H1 (cell line): Measurements from ENCODE around the gene NHERF2. TPM values are rescaled to one million over a fixed set of nuclear protein-coding genes. Genes with fewer than 3 reads are reported as not detected.

Experiments used
- CTCF ChIA-PET: fragments of 300-600 bp; sonication (Branson Sonifier 250); formaldehyde crosslinking; loops from one replicate; lab custom pipeline; 2021; ENCODE audit not compliant: partially characterized antibody; lab: Charles Lee
- POLR2A ChIA-PET: fragments of 300-600 bp; sonication (Branson Sonifier 250); formaldehyde crosslinking; loops from one replicate; lab custom pipeline; 2021; ENCODE audit warnings: inconsistent platforms; ENCODE audit not compliant: partially characterized antibody; lab: Charles Lee
- DNase-seq, 2 experiments: peaks; one replicate each; pipeline versions ENCODE4 v3.0.0 to v3.0.0-alpha.2; 2010 to 2022; ENCODE audit warnings: low spot score in 2 of 2, low read depth in 1 of 2, mixed read lengths in 1 of 2
- FAIRE-seq: peaks from 2 replicates; lab custom pipeline; 2011; peaks lifted over from hg19 to GRCh38; lab: Jason Lieb, UNC
- H2AFZ ChIP-seq: 2 replicates; pipeline ENCODE4 v1.8.1; 2012; ENCODE audit warnings: low read length, inconsistent platforms
- H2AK5ac ChIP-seq: 2 replicates; pipeline ENCODE4 v1.6.1; 2013; ENCODE audit warnings: low read depth, low read length
- H2BK120ac ChIP-seq: replicated peaks from 2 replicates; pipeline ENCODE3; 2013; ENCODE audit warnings: low read depth, low read length, inconsistent platforms
- H2BK12ac ChIP-seq: 2 replicates; pipeline ENCODE4 v1.6.1; 2013; ENCODE audit warnings: low read depth, low read length
- H2BK15ac ChIP-seq: 2 replicates; pipeline ENCODE4 v1.6.1; 2013; ENCODE audit warnings: low read length
- H2BK20ac ChIP-seq: 2 replicates; pipeline ENCODE4 v1.6.1; 2013; ENCODE audit warnings: low read length
- H2BK5ac ChIP-seq: 2 replicates; pipeline ENCODE4 v1.6.1; 2013; ENCODE audit warnings: low read depth, low read length
- H3K14ac ChIP-seq: 2 replicates; pipeline ENCODE4 v1.6.1; 2013; ENCODE audit warnings: inconsistent platforms; ENCODE audit not compliant: insufficient read length
- H3K18ac ChIP-seq: 2 replicates; pipeline ENCODE4 v1.6.1; 2013; ENCODE audit warnings: low read length; ENCODE audit errors: extremely low read depth
- H3K23ac ChIP-seq: 2 replicates; pipeline ENCODE4 v1.6.1; 2013; ENCODE audit warnings: inconsistent platforms; ENCODE audit not compliant: insufficient read length
- H3K23me2 ChIP-seq: 2 replicates; pipeline ENCODE4 v1.6.1; 2013; ENCODE audit warnings: low read depth, low read length
- H3K27ac ChIP-seq: 2 replicates; pipeline ENCODE4 v1.6.1; 2011; ENCODE audit warnings: low read depth, low read length, inconsistent platforms
- H3K27me3 ChIP-seq, 4 experiments: replicated peaks in 1 of 4; 1 replicate in 1 of 4; 2 replicates in 3 of 4; pipeline versions ENCODE4 v1.6.1 to v1.8.1; 2011 to 2013; ENCODE audit warnings: low read length in 3 of 4, mild to moderate bottlenecking in 3 of 4, inconsistent platforms in 2 of 4, mixed read lengths in 2 of 4, moderate library complexity in 1 of 4; ENCODE audit not compliant: control insufficient read depth in 3 of 4, insufficient read depth in 3 of 4; ENCODE audit errors: extremely low read depth in 1 of 4
- H3K36me3 ChIP-seq, 4 experiments: 2 replicates each; pipeline versions ENCODE4 v1.6.1 to v1.8.1; 2011 to 2013; ENCODE audit warnings: mild to moderate bottlenecking in 4 of 4, low read length in 3 of 4, moderate library complexity in 2 of 4, control low read depth in 1 of 4, inconsistent platforms in 1 of 4; ENCODE audit not compliant: insufficient read depth in 4 of 4, control insufficient read depth in 2 of 4
- H3K4ac ChIP-seq: replicated peaks from 2 replicates; pipeline ENCODE3; 2013; ENCODE audit warnings: low read length, low read depth, mixed read lengths, inconsistent platforms; ENCODE audit not compliant: insufficient read length
- H3K4me1 ChIP-seq, 4 experiments: replicated peaks in 1 of 4; 1 replicate in 1 of 4; 2 replicates in 3 of 4; pipeline versions ENCODE4 v1.6.1 to v1.8.1; 2011 to 2013; ENCODE audit warnings: low read length in 3 of 4, inconsistent platforms in 2 of 4, mixed read lengths in 1 of 4; ENCODE audit not compliant: insufficient read depth in 4 of 4, control insufficient read depth in 3 of 4
- H3K4me2 ChIP-seq, 2 experiments: 2 replicates each; pipeline versions ENCODE4 v1.6.1 to v1.8.1; 2011 to 2013; ENCODE audit warnings: low read depth in 2 of 2, low read length in 2 of 2, control low read depth in 1 of 2, inconsistent platforms in 1 of 2, mild to moderate bottlenecking in 1 of 2; ENCODE audit not compliant: insufficient read depth in 1 of 2
- H3K4me3 ChIP-seq, 4 experiments: fragments of 200-600, 300-600 bp in 1 of 4; sonication (generic), shearing (Covaris generic), sonication (Bioruptor Twin) in 1 of 4; 2 replicates each; pipeline versions ENCODE4 v1.5.1 to v1.8.1; 2011 to 2016; ENCODE audit warnings: low read length in 4 of 4, low read depth in 3 of 4, control low read depth in 2 of 4, inconsistent platforms in 2 of 4, mild to moderate bottlenecking in 2 of 4, mixed read lengths in 1 of 4, moderate library complexity in 1 of 4; ENCODE audit not compliant: insufficient read depth in 2 of 4; ENCODE audit errors: extremely low read depth in 1 of 4
- H3K56ac ChIP-seq: replicated peaks from 2 replicates; pipeline ENCODE3; 2013; ENCODE audit warnings: low read depth, mild to moderate bottlenecking, mixed read lengths, low read length, inconsistent platforms; ENCODE audit not compliant: insufficient read length
- H3K79me1 ChIP-seq: 2 replicates; pipeline ENCODE4 v1.6.1; 2013; ENCODE audit warnings: low read depth, low read length, control low read depth
- H3K79me2 ChIP-seq, 2 experiments: 2 replicates each; pipeline versions ENCODE4 v1.6.1 to v1.8.1; 2012 to 2013; ENCODE audit warnings: low read length in 2 of 2, mild to moderate bottlenecking in 2 of 2, inconsistent platforms in 1 of 2; ENCODE audit not compliant: insufficient read depth in 2 of 2, control insufficient read depth in 1 of 2
- H3K9ac ChIP-seq, 4 experiments: replicated peaks in 1 of 4; 1 replicate in 1 of 4; 2 replicates in 3 of 4; pipeline versions ENCODE4 v1.6.1 to v1.8.1; 2011 to 2013; ENCODE audit warnings: low read depth in 3 of 4, low read length in 3 of 4, control low read depth in 2 of 4, mild to moderate bottlenecking in 2 of 4, moderate library complexity in 2 of 4, inconsistent platforms in 1 of 4; ENCODE audit errors: extremely low read depth in 1 of 4
- H3K9me3 ChIP-seq, 2 experiments: 2 replicates each; pipeline versions ENCODE4 v1.6.1 to v1.8.1; 2012 to 2013; ENCODE audit warnings: mild to moderate bottlenecking in 2 of 2, moderate library complexity in 2 of 2, control low read depth in 1 of 2, inconsistent platforms in 1 of 2, low read depth in 1 of 2, low read length in 1 of 2, mixed read lengths in 1 of 2; ENCODE audit not compliant: insufficient read depth in 2 of 2
- H4K20me1 ChIP-seq, 2 experiments: replicated peaks in 1 of 2; 2 replicates each; pipeline versions ENCODE3 to v1.8.1; 2011 to 2013; ENCODE audit warnings: inconsistent platforms in 2 of 2, low read length in 2 of 2, mild to moderate bottlenecking in 1 of 2; ENCODE audit not compliant: insufficient read depth in 2 of 2, control insufficient read depth in 1 of 2
- H4K5ac ChIP-seq: 2 replicates; pipeline ENCODE4 v1.6.1; 2013; ENCODE audit warnings: low read length, low read depth, mixed read lengths, inconsistent platforms; ENCODE audit not compliant: insufficient read length
- H4K8ac ChIP-seq: 2 replicates; pipeline ENCODE4 v1.8.0; 2013; ENCODE audit warnings: mild to moderate bottlenecking, moderate library complexity, low read length, inconsistent platforms; ENCODE audit not compliant: insufficient read depth; ENCODE audit errors: extremely low read depth
- H4K91ac ChIP-seq: replicated peaks from 2 replicates; pipeline ENCODE3; 2013; ENCODE audit warnings: low read length, mixed read lengths, inconsistent platforms; ENCODE audit not compliant: insufficient read length
- SP1 ChIP-seq: IDR thresholded peaks from 2 replicates; pipeline ENCODE4 v1.6.1; 2011; ENCODE audit warnings: low read depth, low read length
- WGBS, 2 experiments: shearing (Covaris generic) in 1 of 2; methylation state at CpG; one replicate each; pipeline versions ENCODE4 v1.1.6 to v1.1.7; 2013 to 2015; ENCODE audit warnings: low lambda C conversion rate in 2 of 2, mixed read lengths in 2 of 2, inconsistent platforms in 1 of 2, low coverage in 1 of 2, missing lambda C conversion rate in 1 of 2; ENCODE audit not compliant: insufficient replicate concordance in 2 of 2, insufficient coverage in 1 of 2, insufficient read length in 1 of 2; ENCODE audit errors: extremely low coverage in 1 of 2, missing lambda C conversion rate in 1 of 2; 5-methylcytosine and 5-hydroxymethylcytosine counted together
- polyA plus RNA-seq, 7 experiments: library from polyadenylated mRNA; depleted of rRNA in 3 of 7; stranded (reverse) in 5 of 7; unstranded in 2 of 7; fragments of >200 nt in 5 of 7; fragments of 200-250 nt in 2 of 7; gene quantifications; 1 replicate in 5 of 7; 2 replicates in 1 of 7; 4 replicates in 1 of 7; pipeline versions ENCODE4 v1.2.1 to v1.2.3, GENCODE V29; 2011 to 2013; ENCODE audit warnings: missing spikeins in 2 of 7, mixed read lengths in 2 of 7
- total RNA-seq: library from RNA; stranded (reverse); fragmentation: NEBNext Ultra II Directional; extraction: Animal tissue kit (Norgen Biotek cat#: 25700); gene quantifications from 2 replicates; pipeline ENCODE4 v1.2.1, GENCODE V29; 2021

NHERF2 gene
- total and polyA plus RNA-seq, 2 of the 8 experiments (the other 6 are each of a cell fraction or from before 2014, with no cell fraction given): 13.9 to 19.3 TPM

DNA sequence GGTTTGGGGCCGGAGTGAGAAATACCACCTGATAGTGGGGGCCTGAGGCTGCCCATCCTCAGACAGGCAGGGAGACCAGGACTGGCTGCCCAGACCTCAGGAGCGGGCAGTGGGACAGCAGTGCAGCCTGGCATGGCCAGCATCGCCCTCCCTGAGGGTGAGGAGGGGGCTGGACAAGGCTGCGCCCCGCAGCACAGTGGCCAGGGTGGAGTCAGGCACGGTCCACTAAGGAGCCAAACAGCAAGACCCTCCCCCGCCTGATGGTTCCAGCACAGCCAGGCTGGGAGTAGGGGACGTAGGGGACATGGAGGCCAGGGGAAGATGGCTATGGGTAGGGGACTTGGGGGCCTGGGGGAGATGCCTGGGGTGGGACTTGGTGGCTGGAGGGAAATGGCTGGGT, 20.4 kb upstream of the NHERF2 start:
- Histone ChIP-seq H3K27ac (no peak overlapping the region), H2BK120ac (no peak overlapping the region)
- CTCF ChIA-PET: interaction anchor here (0.7 to 4.3 kb wide), 12 partner anchors 9 to 146 kb away, joined by 3 to 55 read pairs (median 6); partner anchors contain the start of genes NPW and SYNGR3
- no peak for DNase-seq
- TF ChIP-seq SP1: no peak
- TF ChIP-seq, all 59 proteins: peak for 0
- H3K56ac ChIP-seq: no peak overlapping the region
- H3K18ac ChIP-seq: no peak overlapping the region
- H2AK5ac ChIP-seq: no peak overlapping the region
- POLR2A ChIA-PET: interaction anchor here (0.6 to 4.7 kb wide), 6 partner anchors 10 to 1263 kb away, joined by 3 to 37 read pairs (median 8); partner anchors contain the start of genes RNF151, RPS2 and TRAF7
- no peak overlapping the region for H4K8ac ChIP-seq
- no peak overlapping the region for H4K91ac ChIP-seq
- H2BK15ac ChIP-seq: no peak overlapping the region
- H3K9ac ChIP-seq: no peak overlapping the region
- H3K4me1 ChIP-seq: peaks cover 3 to 38% (median 22%) of the 10 kb centered on the region in 4 experiments
- H3K23me2 ChIP-seq: peaks cover 12% of the 10 kb centered on the region; the same call in 1 of the 2 replicates
- no peak overlapping the region for H2AFZ ChIP-seq
- 92% methylated on average over 7 of the region's 8 CpGs; no CpG with 5 or more reads in 1 of the 2 experiments for WGBS, 2 experiments
- peaks cover 9% of the 10 kb centered on the region; the same call in 1 of the 2 replicates for H3K79me1 ChIP-seq
- H3K36me3 ChIP-seq: peaks cover 10 to 21% (median 15%) of the 10 kb centered on the region in 4 experiments
- H3K4me2 ChIP-seq: no peak overlapping the region
- H3K27me3 ChIP-seq: no peaks in the 10 kb centered on the region
- H3K23ac ChIP-seq: no peak overlapping the region
- H3K14ac ChIP-seq: no peak overlapping the region
- no peak overlapping the region for H3K4me3 ChIP-seq
- no peak overlapping the region for H4K5ac ChIP-seq
- no peak overlapping the region for H3K4ac ChIP-seq
- H2BK20ac ChIP-seq: no peak overlapping the region
- no peak overlapping the region for H2BK12ac ChIP-seq
- no peaks in the 10 kb centered on the region for H3K9me3 ChIP-seq
- peak overlapping the region; percentile 35; the same call in 1 of the 2 replicates for H2BK5ac ChIP-seq
- peaks cover 22 to 52% of the 10 kb centered on the region in 2 experiments; a peak in 3 of 4 replicates for H3K79me2 ChIP-seq
- FAIRE-seq: no peak
- H4K20me1 ChIP-seq: peaks cover 29 to 61% of the 10 kb centered on the region in 2 experiments
